ENCODE results near the gene JUP.
"Not testable (repeated sequence)": the region's sequence is repeated elsewhere in the genome, so short reads cannot be mapped to it uniquely, and the experiment has no call there.

- TF ChIP-seq POLR2AphosphoS5, POLR2A (IDR thresholded peaks at IDR 0.05): not testable (repeated sequence)
Measured at GRCh38 chr17:41829961-41830360, 43.5 kb upstream of the JUP start.
